ENCODE results near the gene MEAF6.
"Not testable (repeated sequence)": the region's sequence is repeated elsewhere in the genome, so short reads cannot be mapped to it uniquely, and the experiment has no call there.

Gene MEAF6

GRCh38 chr1:37532418-37533156 is 18.0 kb upstream of the MEAF6 start:
- not testable (repeated sequence) for DNase-seq (ENCODE audit: low spot score)

GRCh38 chr1:37529888-37530287 is 15.3 kb upstream of the MEAF6 start:
- not testable (repeated sequence) for DNase-seq (ENCODE audit: low spot score)

GRCh38 chr1:37519613-37520012 is 5.0 kb upstream of the MEAF6 start:
- no peak for DNase-seq (ENCODE audit: low spot score)

GRCh38 chr1:37518929-37519328 is 4.4 kb upstream of the MEAF6 start:
- DNase-seq (ENCODE audit: low spot score), result not testable (repeated sequence)

GRCh38 chr1:37518241-37518640 is 3.7 kb upstream of the MEAF6 start:
- not testable (repeated sequence) for DNase-seq (ENCODE audit: low spot score)

- no peak for DNase-seq (ENCODE audit: low spot score)
These were observed 3.0 kb upstream of the MEAF6 start for GRCh38 chr1:37517569-37517968.

- peak; percentile 37 for DNase-seq (ENCODE audit: low spot score)
These were observed 844 bp upstream of the MEAF6 start for GRCh38 chr1:37515185-37516034.

GRCh38 chr1:37513795-37514349 is 694 bp downstream of the MEAF6 start:
- no peak for DNase-seq (ENCODE audit: low spot score)

GRCh38 chr1:37509181-37509580 is 5.4 kb downstream of the MEAF6 start:
- no peak for DNase-seq (ENCODE audit: low spot score)

GRCh38 chr1:37506740-37507139 is 7.8 kb downstream of the MEAF6 start:
- no peak for DNase-seq (ENCODE audit: low spot score)

GRCh38 chr1:37502791-37503190 is 11.8 kb downstream of the MEAF6 start:
- DNase-seq (ENCODE audit: low spot score), result not testable (repeated sequence)

- no peak for DNase-seq (ENCODE audit: low spot score)
These were observed 12.5 kb downstream of the MEAF6 start for GRCh38 chr1:37502104-37502503.

GRCh38 chr1:37501661-37502060 is 12.9 kb downstream of the MEAF6 start:
- DNase-seq (ENCODE audit: low spot score), result no peak

GRCh38 chr1:37498872-37499617 is 15.5 kb downstream of the MEAF6 start:
- peak; percentile 68 for DNase-seq (ENCODE audit: low spot score)

- DNase-seq (ENCODE audit: low spot score), result no peak
These were observed 16.7 kb downstream of the MEAF6 start for GRCh38 chr1:37497832-37498231.

- DNase-seq (ENCODE audit: low spot score), result no peak
These were observed 18.7 kb downstream of the MEAF6 start for GRCh38 chr1:37495875-37496274.

- no peak for DNase-seq (ENCODE audit: low spot score)
These were observed 21.0 kb downstream of the MEAF6 start for GRCh38 chr1:37493336-37494098.

GRCh38 chr1:37487619-37487984 is 27.0 kb downstream of the MEAF6 start:
- no peak for DNase-seq (ENCODE audit: low spot score)

GRCh38 chr1:37486680-37487618 is 27.6 kb downstream of the MEAF6 start:
- DNase-seq (ENCODE audit: low spot score), result peak; percentile 51

All from pons (tissue), 1 donor.